Measurements from ENCODE around the gene TNFRSF14.

Gene TNFRSF14

GRCh38 chr1:2556277-2556677 lies at the start of gene TNFRSF14:
Gene TNFRSF14, plus strand, starts transcription at chr1:2556371. Its CDS starts 294 bp downstream, at chr1:2556665.
- DNase-seq = peak; percentile 89
- Mint-ChIP-seq H3K36me3 (peaks cover 17% of the 10 kb centered on the region), H3K27ac (peak within 1 kb of the TSS; percentile 99), H3K4me3 (peak within 1 kb of the TSS; percentile 98), H3K27me3 (no peaks in the 10 kb centered on the region), H3K9me3 (no peaks in the 10 kb centered on the region), H3K4me1 (peaks cover 49% of the 10 kb centered on the region)
- CTCF ChIA-PET = interaction anchor here (0.6 to 3.3 kb wide), 11 partner anchors 9 to 361 kb away, joined by 3 to 40 read pairs (median 3); partner anchors contain the start of genes FAAP20, PANK4 and PRXL2B

DNA sequence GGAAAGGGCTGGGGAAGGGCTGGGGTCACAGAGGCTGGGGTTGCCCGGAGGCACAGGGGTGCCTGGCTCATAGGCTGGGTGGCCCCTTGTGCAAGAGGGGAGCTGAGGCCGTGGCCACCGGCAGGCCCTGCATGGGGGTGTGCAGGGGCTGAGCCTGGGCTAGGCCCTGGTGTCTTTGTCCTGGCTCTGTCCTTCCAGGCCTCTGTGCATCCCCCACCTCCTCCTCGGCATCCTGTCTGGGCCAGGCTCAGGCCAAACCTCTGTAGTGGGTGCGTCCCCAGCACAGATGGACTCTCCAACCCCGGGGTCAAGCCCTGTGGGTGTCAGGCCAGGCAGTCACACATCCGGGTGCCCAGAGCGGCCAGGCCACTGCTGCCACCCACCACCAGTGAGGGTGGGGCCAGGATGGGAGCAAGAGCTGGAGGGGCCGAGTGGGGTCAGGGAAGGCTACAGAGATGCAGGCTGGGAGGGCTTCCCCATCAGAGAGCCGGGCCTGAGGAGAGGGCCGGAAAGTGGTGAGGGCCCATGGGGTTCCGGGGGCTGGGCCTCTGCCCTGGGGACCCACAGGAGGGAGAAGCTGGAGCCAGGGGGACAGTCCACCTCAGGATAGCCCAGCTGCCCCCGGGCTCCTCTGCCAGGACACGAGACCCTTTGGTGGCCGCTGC lies 49.1 kb upstream of the TNFRSF14 start:
- Mint-ChIP-seq H3K27me3 (no peaks in the 10 kb centered on the region), H3K4me3 (no peak overlapping the region), H3K4me1 (no peaks in the 10 kb centered on the region), H3K36me3 (peaks cover 22% of the 10 kb centered on the region), H3K9me3 (no peaks in the 10 kb centered on the region), H3K27ac (no peak overlapping the region)
- no peak for DNase-seq
- CTCF ChIA-PET = no interaction called here

DNA sequence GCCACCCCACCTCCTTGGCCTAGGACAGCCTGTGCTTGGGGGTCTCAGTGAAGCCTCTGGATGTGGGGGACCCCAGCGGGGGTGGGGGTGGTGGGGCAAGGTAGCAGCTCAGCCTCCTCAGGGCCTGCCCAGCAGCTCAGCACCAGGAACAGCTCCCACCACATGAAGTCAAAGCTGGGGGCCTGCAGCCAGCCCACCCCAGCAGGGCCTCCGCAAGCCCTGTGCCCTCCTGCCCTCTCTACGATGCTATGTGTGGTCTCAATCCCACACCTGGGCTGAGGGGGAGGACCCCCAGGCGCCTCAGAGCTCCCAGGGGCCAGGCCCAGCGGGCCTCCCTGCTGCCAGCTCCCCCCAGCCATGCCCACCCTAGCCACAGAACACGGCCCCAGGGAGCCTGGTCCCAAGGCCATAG lies 48.4 kb upstream of the TNFRSF14 start:
- H3K27ac Mint-ChIP-seq = no peak overlapping the region
- H3K4me3 Mint-ChIP-seq = no peak overlapping the region
- no peaks in the 10 kb centered on the region for H3K9me3 Mint-ChIP-seq
- H3K36me3 Mint-ChIP-seq = peaks cover 24% of the 10 kb centered on the region
- no peaks in the 10 kb centered on the region for H3K4me1 Mint-ChIP-seq
- H3K27me3 Mint-ChIP-seq = no peaks in the 10 kb centered on the region
- CTCF ChIA-PET = no interaction called here
- no peak for DNase-seq

GRCh38 chr1:2508180-2508579 lies 48.0 kb upstream of the TNFRSF14 start:
- H3K36me3 Mint-ChIP-seq = peaks cover 27% of the 10 kb centered on the region
- CTCF ChIA-PET = no interaction called here
- no peak overlapping the region for H3K27ac Mint-ChIP-seq
- no peak overlapping the region for H3K4me3 Mint-ChIP-seq
- no peak for DNase-seq
- H3K4me1 Mint-ChIP-seq = no peaks in the 10 kb centered on the region
- H3K27me3 Mint-ChIP-seq = no peaks in the 10 kb centered on the region
- no peaks in the 10 kb centered on the region for H3K9me3 Mint-ChIP-seq

GRCh38 chr1:2508751-2509150 lies 47.4 kb upstream of the TNFRSF14 start:
- Mint-ChIP-seq H3K27me3 (no peaks in the 10 kb centered on the region), H3K4me3 (no peak overlapping the region), H3K27ac (no peak overlapping the region), H3K36me3 (peaks cover 29% of the 10 kb centered on the region), H3K4me1 (no peaks in the 10 kb centered on the region), H3K9me3 (no peaks in the 10 kb centered on the region)
- CTCF ChIA-PET = no interaction called here
- DNase-seq = no peak

- CTCF ChIA-PET = no interaction called here
- no peak overlapping the region for H3K27ac Mint-ChIP-seq
- no peak for DNase-seq
- H3K36me3 Mint-ChIP-seq = peaks cover 31% of the 10 kb centered on the region
- no peaks in the 10 kb centered on the region for H3K9me3 Mint-ChIP-seq
- H3K27me3 Mint-ChIP-seq = no peaks in the 10 kb centered on the region
- H3K4me1 Mint-ChIP-seq = no peaks in the 10 kb centered on the region
- no peak overlapping the region for H3K4me3 Mint-ChIP-seq
Measured at GRCh38 chr1:2509589-2509988, 46.6 kb upstream of the TNFRSF14 start.

GRCh38 chr1:2510366-2511155 lies 45.6 kb upstream of the TNFRSF14 start:
- Mint-ChIP-seq H3K4me1 (no peaks in the 10 kb centered on the region), H3K27me3 (no peaks in the 10 kb centered on the region), H3K9me3 (no peaks in the 10 kb centered on the region), H3K27ac (no peak overlapping the region), H3K4me3 (no peak overlapping the region), H3K36me3 (peaks cover 34% of the 10 kb centered on the region)
- CTCF ChIA-PET = no interaction called here
- DNase-seq = no peak

DNA sequence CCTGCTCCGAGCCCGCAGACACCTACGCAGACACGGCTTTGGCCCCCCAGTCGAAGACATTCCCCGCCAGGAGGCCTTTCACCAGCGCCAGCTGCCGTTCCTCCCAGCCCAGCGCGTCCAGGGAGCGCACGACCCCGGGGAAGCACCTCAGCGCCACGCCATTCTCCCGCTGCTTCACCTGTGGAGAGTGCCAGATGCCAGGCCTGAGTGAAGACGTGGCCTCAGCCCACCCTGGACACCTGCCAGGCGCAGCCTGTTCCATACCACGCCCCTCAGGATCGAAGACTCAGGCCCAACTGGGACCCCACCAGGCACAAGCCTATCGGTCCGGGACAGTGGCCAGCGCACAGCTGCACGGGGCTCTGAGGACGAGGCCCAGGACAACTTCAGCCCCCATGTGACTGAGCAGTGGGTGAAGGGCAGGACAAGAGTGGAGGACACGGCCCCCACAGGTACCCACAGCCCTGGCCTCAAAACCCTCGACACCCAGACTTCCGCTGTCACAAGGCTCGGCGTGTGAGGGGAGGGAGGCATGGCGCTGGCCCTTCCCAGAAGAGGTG lies 43.2 kb upstream of the TNFRSF14 start:
- Mint-ChIP-seq H3K36me3 (peaks cover 43% of the 10 kb centered on the region), H3K4me1 (no peaks in the 10 kb centered on the region), H3K9me3 (no peaks in the 10 kb centered on the region), H3K27me3 (no peaks in the 10 kb centered on the region), H3K4me3 (no peak overlapping the region), H3K27ac (no peak overlapping the region)
- CTCF ChIA-PET = no interaction called here
- DNase-seq = no peak

GRCh38 chr1:2513939-2514652 lies 42.1 kb upstream of the TNFRSF14 start:
- Mint-ChIP-seq H3K9me3 (no peaks in the 10 kb centered on the region), H3K27me3 (no peaks in the 10 kb centered on the region), H3K4me3 (no peak overlapping the region), H3K36me3 (peaks cover 40% of the 10 kb centered on the region), H3K27ac (peak overlapping the region; percentile 71), H3K4me1 (no peaks in the 10 kb centered on the region)
- CTCF ChIA-PET = no interaction called here
- no peak for DNase-seq

GRCh38 chr1:2514863-2515762 lies 41.1 kb upstream of the TNFRSF14 start:
- Mint-ChIP-seq H3K4me3 (no peak overlapping the region), H3K27ac (no peak overlapping the region), H3K36me3 (peaks cover 37% of the 10 kb centered on the region), H3K9me3 (no peaks in the 10 kb centered on the region), H3K4me1 (no peaks in the 10 kb centered on the region), H3K27me3 (no peaks in the 10 kb centered on the region)
- no peak for DNase-seq
- CTCF ChIA-PET = no interaction called here

DNA sequence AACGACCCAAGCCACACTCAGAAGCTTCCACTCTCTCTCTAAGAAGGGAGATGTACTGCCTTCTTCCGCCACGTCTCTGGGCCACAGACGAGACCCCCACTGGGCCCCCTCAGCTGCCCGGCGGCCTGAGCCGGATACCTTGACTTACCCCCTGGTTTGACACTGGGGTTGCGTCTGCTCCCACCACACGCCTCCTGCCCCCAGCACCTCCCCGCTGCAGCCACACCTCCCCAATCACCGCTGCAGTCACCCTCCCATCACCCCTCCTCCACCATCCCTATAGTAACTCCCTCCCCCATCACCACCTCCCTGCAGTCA lies 40.4 kb upstream of the TNFRSF14 start:
- H3K4me3 Mint-ChIP-seq = no peak overlapping the region
- no peak overlapping the region for H3K27ac Mint-ChIP-seq
- H3K36me3 Mint-ChIP-seq = peaks cover 35% of the 10 kb centered on the region
- H3K4me1 Mint-ChIP-seq = no peaks in the 10 kb centered on the region
- CTCF ChIA-PET = no interaction called here
- H3K9me3 Mint-ChIP-seq = no peaks in the 10 kb centered on the region
- H3K27me3 Mint-ChIP-seq = no peaks in the 10 kb centered on the region
- no peak for DNase-seq

- no peaks in the 10 kb centered on the region for H3K27me3 Mint-ChIP-seq
- DNase-seq = no peak
- H3K27ac Mint-ChIP-seq = no peak overlapping the region
- H3K4me3 Mint-ChIP-seq = no peak overlapping the region
- peaks cover 39% of the 10 kb centered on the region for H3K36me3 Mint-ChIP-seq
- no peaks in the 10 kb centered on the region for H3K4me1 Mint-ChIP-seq
- no peaks in the 10 kb centered on the region for H3K9me3 Mint-ChIP-seq
- CTCF ChIA-PET = no interaction called here
Measured at GRCh38 chr1:2516124-2516523, 40.0 kb upstream of the TNFRSF14 start.

DNA sequence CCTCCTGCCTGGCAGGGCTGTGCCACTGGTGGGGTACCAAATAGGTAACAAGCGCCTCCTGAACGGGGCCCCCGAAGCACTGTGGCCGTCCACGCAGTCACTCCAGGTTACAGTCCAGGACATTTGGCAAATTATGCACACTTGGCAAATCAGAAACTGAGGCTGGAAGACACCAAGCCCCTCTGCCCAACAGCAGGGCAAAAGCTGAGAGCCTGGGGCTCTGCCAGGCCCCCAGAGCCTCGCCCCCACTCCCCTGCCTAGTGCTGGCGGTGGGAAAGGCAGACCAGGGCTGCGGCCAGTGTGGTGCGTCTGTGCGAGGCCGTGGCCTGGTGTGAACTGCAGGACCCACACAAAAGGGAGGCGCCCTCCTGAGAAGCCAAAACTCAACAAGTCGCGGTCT lies 39.2 kb upstream of the TNFRSF14 start:
- no peak overlapping the region for H3K27ac Mint-ChIP-seq
- H3K36me3 Mint-ChIP-seq = peaks cover 39% of the 10 kb centered on the region
- H3K27me3 Mint-ChIP-seq = no peaks in the 10 kb centered on the region
- CTCF ChIA-PET = no interaction called here
- no peak for DNase-seq
- H3K9me3 Mint-ChIP-seq = no peaks in the 10 kb centered on the region
- no peak overlapping the region for H3K4me3 Mint-ChIP-seq
- H3K4me1 Mint-ChIP-seq = peaks cover 2% of the 10 kb centered on the region

GRCh38 chr1:2517966-2518365 lies 38.2 kb upstream of the TNFRSF14 start:
- Mint-ChIP-seq H3K4me1 (peaks cover 12% of the 10 kb centered on the region), H3K9me3 (no peaks in the 10 kb centered on the region), H3K27me3 (no peaks in the 10 kb centered on the region), H3K36me3 (peaks cover 44% of the 10 kb centered on the region), H3K27ac (no peak overlapping the region), H3K4me3 (no peak overlapping the region)
- CTCF ChIA-PET = no interaction called here
- no peak for DNase-seq
